Mesothelial cell of epicardium (in vitro differentiated cells): ENCODE results near the gene IL17RC. TPM values are rescaled to one million over a fixed set of nuclear protein-coding genes. Genes with fewer than 3 reads are reported as not detected.
A peak's percentile ranks its signal among the peaks of the same experiment; 100 is the strongest.

Source experiments
- DNase-seq, 2 experiments: peaks; one replicate each; pipeline ENCODE4 v3.0.0; 2021; ENCODE audit warnings: low spot score in 2 of 2; ENCODE audit not compliant: unreplicated experiment in 2 of 2
- H3K27ac Mint-ChIP-seq: 2 replicates; pipeline ENCODE4 v1.8.0; 2021; ENCODE audit warnings: mixed read lengths
- H3K27me3 Mint-ChIP-seq: 2 replicates; pipeline ENCODE4 v1.8.0; 2021; ENCODE audit warnings: low read depth, mixed read lengths
- H3K36me3 Mint-ChIP-seq: 2 replicates; pipeline ENCODE4 v1.8.0; 2021; ENCODE audit warnings: mixed read lengths
- H3K4me1 Mint-ChIP-seq: 2 replicates; pipeline ENCODE4 v1.8.0; 2021; ENCODE audit warnings: mixed read lengths
- H3K4me3 Mint-ChIP-seq: 2 replicates; pipeline ENCODE4 v1.8.0; 2021; ENCODE audit warnings: mild to moderate bottlenecking, moderate library complexity, mixed read lengths
- H3K9me3 Mint-ChIP-seq: 2 replicates; pipeline ENCODE4 v1.8.0; 2021; ENCODE audit warnings: mixed read lengths
- CTCF ChIP-seq: fragments of 200-600 bp; sonication (generic); IDR thresholded peaks from one replicate; pipeline ENCODE4 v1.5.0; 2021; ENCODE audit warnings: antibody characterized with exemption; ENCODE audit not compliant: unreplicated experiment
- total RNA-seq: library from RNA; stranded (reverse); gene quantifications from 3 replicates; pipeline ENCODE4 v1.2.1, GENCODE V29; 2021

IL17RC gene
- total RNA-seq, 1 donor from 2014 or later = 30.2 TPM

- Mint-ChIP-seq H3K4me3 (peak overlapping the region; percentile 50), H3K4me1 (peaks cover 22% of the 10 kb centered on the region), H3K9me3 (no peaks in the 10 kb centered on the region), H3K36me3 (peaks cover 6% of the 10 kb centered on the region), H3K27ac (no peak overlapping the region), H3K27me3 (no peaks in the 10 kb centered on the region)
- DNase-seq = no peak
- no peak for TF ChIP-seq CTCF
These were observed 2.2 kb upstream of the IL17RC start for GRCh38 chr3:9914559-9915253.

GRCh38 chr3:9915254-9916141, 1.4 kb upstream of the IL17RC start:
- Mint-ChIP-seq H3K27ac (peak overlapping the region; percentile 84), H3K36me3 (peaks cover 6% of the 10 kb centered on the region), H3K4me3 (peak overlapping the region; percentile 76), H3K4me1 (peaks cover 22% of the 10 kb centered on the region), H3K27me3 (no peaks in the 10 kb centered on the region), H3K9me3 (no peaks in the 10 kb centered on the region)
- DNase-seq = peak; percentile 54 to 71
- no peak for TF ChIP-seq CTCF

- no peak for TF ChIP-seq CTCF
- Mint-ChIP-seq H3K4me1 (peaks cover 22% of the 10 kb centered on the region), H3K36me3 (peaks cover 4% of the 10 kb centered on the region), H3K9me3 (no peaks in the 10 kb centered on the region), H3K27ac (peak overlapping the region; percentile 69), H3K27me3 (no peaks in the 10 kb centered on the region), H3K4me3 (peak overlapping the region; percentile 76)
- no peak for DNase-seq
These were observed 558 bp upstream of the IL17RC start for GRCh38 chr3:9916346-9916733.

- no peak for DNase-seq
- H3K36me3 Mint-ChIP-seq = peaks cover 3% of the 10 kb centered on the region
- no peak for TF ChIP-seq CTCF
- H3K4me1 Mint-ChIP-seq = peaks cover 22% of the 10 kb centered on the region
- H3K27me3 Mint-ChIP-seq = no peaks in the 10 kb centered on the region
- H3K9me3 Mint-ChIP-seq = no peaks in the 10 kb centered on the region
- H3K4me3 Mint-ChIP-seq = peak overlapping the region; percentile 28
- H3K27ac Mint-ChIP-seq = peak overlapping the region; percentile 85
These were observed 922 bp downstream of the IL17RC start for GRCh38 chr3:9917820-9918219.

GRCh38 chr3:9918261-9919038, 1.6 kb downstream of the IL17RC start:
- Mint-ChIP-seq H3K36me3 (peaks cover 3% of the 10 kb centered on the region), H3K4me3 (no peak overlapping the region), H3K27ac (no peak overlapping the region), H3K27me3 (no peaks in the 10 kb centered on the region), H3K9me3 (no peaks in the 10 kb centered on the region), H3K4me1 (peaks cover 22% of the 10 kb centered on the region)
- no peak for TF ChIP-seq CTCF
- DNase-seq = no peak
